Measurements from ENCODE around the gene PTEN. TPM values are rescaled to one million over a fixed set of nuclear protein-coding genes. Genes with fewer than 3 reads are reported as not detected.
A peak's percentile ranks its signal among the peaks of the same experiment; 100 is the strongest.
"Not testable (repeated sequence)": the region's sequence is repeated elsewhere in the genome, so short reads cannot be mapped to it uniquely, and the experiment has no call there.

PTEN gene
- polyA plus RNA-seq, 4 donors: 56.5 to 70.5 (median 64.1) TPM

GRCh38 chr10:87868277-87868676 is 4.9 kb downstream of the PTEN start:
- DNase-seq (ENCODE audit: low read depth in 4 of 4, low spot score in 3 of 4): peak in 1 of 4 donors; percentile 7

DNA sequence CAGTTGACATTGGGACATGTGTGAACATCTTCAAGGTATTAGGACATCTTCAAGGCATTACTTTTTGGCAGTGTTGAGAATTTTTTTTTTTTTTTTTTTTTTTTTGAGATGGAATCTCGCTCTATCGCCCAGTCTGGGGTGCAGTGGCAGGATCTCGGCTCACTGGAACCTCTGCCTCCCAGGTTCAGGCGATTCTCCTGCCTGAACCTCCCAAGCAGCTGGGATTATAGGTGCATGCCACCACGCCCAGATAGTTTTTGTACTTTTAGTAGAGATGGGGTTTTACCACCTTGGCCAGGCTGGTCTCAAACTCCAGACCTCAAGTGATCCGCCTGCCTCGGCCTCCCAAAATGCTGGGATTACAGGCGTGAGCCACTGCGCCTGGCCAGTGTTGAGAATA is 5.7 kb downstream of the PTEN start:
- not testable (repeated sequence) for DNase-seq (ENCODE audit: low read depth in 4 of 4, low spot score in 3 of 4)

- no peak for DNase-seq (ENCODE audit: low read depth in 4 of 4, low spot score in 3 of 4)
These were observed 6.5 kb downstream of the PTEN start for GRCh38 chr10:87869773-87870551.

- DNase-seq (ENCODE audit: low read depth in 4 of 4, low spot score in 3 of 4): no peak
These were observed 9.4 kb downstream of the PTEN start for GRCh38 chr10:87872828-87873227.

DNA sequence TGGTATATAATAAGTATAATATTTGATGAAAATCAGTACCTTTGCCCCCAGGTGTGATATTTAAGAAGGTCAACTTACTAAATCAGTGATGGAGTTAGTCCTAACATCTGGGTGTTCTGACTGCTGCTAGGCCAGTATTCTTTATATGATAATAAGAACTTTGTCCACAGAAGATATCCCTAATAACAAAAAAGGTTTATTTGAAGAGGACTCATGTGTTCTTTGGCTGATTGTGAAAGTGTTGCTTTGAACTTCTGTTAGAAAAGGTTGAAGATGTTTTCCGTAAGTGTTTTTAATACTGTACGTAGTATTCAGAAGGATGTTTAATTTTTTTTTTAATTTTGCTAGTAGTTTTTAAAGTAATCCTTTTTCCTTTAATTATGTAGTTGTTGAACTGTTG is 10.2 kb downstream of the PTEN start:
- no peak for DNase-seq (ENCODE audit: low read depth in 4 of 4, low spot score in 3 of 4)

GRCh38 chr10:87875929-87876571 is 12.6 kb downstream of the PTEN start:
- DNase-seq (ENCODE audit: low read depth in 4 of 4, low spot score in 3 of 4): no peak

DNA sequence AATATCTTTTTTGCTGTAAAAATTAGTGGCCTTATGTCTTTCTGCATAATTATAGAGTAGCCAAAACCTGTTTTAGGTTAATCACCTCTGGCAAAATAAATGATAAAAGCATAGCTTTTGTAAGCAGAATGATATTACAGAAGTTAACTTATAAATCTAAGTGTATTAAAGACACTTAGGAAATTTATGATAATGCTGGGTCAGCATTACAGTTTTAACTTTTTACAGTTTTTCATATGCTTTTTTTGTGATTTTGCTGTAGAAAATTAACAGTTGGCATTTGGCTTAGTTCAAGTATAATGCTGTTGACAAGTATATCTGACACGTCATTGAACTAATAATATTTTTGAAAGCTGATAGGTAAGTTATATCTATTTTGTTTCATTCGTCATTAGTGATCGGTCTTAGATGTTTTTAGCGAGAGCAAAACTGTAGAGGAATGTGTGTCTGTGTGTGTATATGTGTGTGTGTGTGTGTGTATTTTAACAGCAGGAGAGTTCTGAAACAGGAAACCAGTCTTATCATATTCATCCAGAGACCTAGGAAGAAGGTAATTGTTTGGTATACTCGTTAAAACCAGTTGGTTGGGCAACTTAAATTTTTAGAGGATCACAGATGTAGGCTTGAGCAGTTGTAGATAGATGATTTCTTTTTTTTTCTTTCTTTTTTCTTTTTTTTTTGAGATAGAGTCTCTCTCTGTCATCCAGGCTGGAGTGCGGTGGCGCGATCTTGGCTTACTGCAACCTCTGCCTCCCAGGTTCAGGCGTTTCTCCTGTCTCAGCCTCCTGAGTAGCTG is 15.4 kb downstream of the PTEN start:
- DNase-seq (ENCODE audit: low read depth in 4 of 4, low spot score in 3 of 4): no peak

- no peak for DNase-seq (ENCODE audit: low read depth in 4 of 4, low spot score in 3 of 4)
These were observed 16.9 kb downstream of the PTEN start for GRCh38 chr10:87880336-87880735.

DNA sequence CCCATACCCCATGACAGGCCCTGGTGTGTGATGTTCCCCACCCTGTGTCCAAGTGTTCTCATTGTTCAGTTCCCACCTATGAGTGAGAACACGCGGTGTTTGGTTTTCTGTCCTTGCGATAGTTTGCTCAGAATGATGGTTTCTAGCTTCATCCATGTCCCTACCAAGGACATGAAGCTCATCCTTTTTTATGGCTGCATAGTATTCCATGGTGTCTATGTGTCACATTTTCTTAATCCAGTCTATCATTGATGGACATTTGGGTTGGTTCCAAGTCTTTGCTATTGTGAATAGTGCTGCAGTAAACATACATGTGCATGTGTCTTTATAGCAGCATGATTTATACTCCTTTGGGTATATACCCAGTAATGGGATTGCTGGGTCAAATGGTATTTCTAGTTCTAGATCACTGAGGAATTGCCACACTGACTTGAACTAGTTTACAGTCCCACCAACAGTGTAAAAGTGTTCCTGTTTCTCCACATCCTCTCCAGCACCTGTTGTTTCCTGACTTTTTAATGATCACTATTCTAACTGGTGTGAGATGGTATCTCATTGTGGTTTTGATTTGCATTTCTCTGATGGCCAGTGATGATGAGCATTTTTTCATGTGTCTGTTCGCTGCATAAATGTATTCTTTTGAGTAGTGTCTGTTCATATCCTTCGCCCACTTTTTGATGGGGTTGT is 18.1 kb downstream of the PTEN start:
- DNase-seq (ENCODE audit: low read depth in 4 of 4, low spot score in 3 of 4): not testable (repeated sequence)

DNA sequence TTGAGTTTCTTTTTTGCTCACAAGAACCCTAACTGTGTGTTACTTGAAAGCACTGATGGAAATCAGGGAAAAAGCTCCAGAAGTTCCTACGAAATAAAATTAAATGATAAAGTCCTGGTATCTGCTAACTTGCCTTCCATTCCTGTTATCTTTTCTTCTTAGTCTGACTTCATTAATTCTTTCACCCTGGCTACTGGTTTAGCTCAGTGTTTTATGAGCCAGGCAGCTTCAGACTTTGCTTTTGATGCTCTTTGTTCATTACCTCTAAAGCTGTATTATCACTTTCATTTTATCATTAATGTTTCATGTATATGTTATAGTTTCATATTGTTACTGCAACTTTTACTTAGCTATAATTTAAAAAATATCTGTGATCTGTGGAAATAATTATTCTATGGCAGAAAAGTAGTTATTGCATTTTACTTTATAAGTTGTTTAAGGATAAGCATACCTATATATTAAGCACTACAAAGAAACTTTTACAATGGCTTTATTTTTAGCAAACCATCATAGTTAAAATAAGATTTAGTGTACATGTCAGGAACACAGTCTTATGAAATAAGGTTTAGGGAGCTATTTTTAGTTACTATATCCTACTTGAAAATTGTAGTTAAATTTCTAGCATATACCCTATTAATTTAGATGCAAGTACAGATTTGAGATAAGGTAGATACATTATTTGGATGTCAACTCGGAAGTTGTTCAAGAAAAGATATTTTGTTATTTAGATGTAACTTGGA is 19.3 kb downstream of the PTEN start:
- DNase-seq (ENCODE audit: low read depth in 4 of 4, low spot score in 3 of 4): no peak

DNA sequence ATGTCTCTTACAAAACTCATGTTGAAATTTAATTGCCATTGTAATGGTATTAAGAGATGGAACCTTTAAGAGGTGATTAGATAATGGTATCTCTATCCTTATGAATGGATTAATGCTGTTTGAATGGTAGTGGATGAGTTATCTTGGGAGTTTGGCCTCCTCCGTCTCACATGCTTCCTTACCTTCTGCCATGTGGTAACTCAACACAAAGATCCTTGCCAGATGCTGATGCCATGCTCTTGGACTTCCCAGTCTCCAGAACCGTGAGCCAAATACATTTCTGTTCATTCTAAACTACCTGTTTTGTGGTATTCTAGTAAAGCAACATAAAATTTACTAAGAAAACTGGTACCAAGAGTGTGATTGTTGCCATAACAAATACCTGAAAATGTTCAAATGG is 23.2 kb downstream of the PTEN start:
- no peak for DNase-seq (ENCODE audit: low read depth in 4 of 4, low spot score in 3 of 4)

DNA sequence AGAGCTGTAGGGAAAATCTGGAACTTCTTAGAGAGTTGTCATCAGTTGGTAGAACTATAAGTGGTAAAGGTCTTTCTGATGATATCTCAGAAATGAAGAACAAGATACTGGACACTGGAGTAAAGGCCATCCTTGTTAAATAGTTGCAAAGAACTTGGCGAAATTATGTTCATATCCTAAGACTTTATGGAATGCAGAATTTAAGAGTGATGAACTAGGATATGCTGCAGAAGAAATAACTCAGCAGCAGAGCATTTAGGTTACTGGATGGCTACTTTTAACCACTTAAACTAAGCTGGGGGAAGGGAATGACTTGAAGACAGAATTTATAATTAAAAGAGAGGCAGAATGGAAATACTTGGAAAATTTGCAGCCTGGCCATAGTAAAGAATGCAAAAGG is 23.7 kb downstream of the PTEN start:
- no peak for DNase-seq (ENCODE audit: low read depth in 4 of 4, low spot score in 3 of 4)

DNA sequence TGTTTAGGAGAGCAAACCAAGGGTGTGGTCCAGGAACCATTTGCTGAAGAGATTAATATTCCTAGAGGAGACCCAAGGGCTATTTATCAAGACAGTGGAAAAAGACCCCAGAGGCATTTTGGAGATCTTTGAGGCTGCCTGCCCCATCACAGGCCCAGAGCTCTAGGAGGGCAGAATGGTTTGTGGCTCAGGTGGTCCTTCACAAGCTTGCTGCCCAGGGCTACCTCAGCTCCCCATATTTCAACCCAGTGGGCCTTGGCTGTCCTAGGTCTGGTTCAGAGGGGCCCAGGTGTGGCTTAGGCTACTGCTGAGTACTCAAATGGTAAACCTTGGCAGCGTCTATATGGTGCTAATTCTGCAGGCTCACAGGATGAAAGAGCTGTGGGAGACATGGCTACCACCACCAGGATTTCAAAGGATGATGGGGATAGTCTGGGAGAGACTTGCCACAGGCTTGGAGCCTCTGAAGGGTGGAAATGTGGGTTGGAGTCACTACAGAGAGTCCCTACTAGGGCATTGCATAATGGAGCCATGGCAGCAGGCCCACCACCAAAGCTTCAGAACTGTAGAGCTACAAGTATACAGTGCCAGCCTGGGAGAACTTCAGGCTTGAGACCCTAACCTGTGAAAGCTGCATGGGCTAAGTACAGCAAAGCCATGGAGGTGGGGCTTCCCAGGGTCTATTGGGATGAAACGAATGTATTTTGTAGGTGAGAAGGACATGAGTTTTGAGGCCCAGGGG is 24.3 kb downstream of the PTEN start:
- DNase-seq (ENCODE audit: low read depth in 4 of 4, low spot score in 3 of 4): no peak

DNA sequence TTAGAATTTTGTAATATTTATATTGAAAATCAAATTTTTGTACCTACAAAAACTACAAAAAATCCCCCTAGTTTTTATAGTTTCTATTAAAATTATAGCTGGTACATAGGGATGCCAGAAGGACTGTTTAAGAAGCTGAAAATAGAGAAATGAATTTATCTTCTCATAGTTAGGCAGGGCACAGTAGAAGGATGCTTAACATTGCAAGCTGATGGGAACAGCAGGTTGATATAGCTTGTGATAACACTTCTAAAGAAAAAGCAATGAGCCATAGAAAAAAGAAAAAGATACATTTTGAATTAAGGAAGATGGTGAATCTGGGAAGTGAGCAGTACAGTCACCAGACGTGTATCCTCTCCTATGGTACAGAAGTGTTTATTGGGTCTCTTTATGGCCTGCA is 32.0 kb downstream of the PTEN start:
- no peak for DNase-seq (ENCODE audit: low read depth in 4 of 4, low spot score in 3 of 4)

DNA sequence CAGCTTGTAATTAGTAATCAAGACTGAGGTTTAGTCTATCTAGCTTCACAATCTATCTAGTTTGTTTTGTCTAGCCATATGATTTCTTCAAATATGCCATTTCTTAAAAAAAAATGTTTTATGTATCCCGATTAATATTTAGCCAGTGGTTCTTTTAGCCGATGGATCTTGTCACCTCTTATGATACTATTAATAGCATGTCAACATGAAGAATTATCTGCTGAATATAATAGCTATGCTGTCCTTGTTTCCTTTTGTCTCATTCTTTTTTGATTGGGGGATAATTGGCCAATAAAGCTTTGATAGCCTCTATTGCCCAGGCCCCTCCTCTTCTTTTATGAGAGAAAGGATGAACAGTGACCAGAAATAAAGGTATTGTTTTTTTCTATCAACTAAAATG is 32.8 kb downstream of the PTEN start:
- DNase-seq (ENCODE audit: low read depth in 4 of 4, low spot score in 3 of 4): no peak

DNA sequence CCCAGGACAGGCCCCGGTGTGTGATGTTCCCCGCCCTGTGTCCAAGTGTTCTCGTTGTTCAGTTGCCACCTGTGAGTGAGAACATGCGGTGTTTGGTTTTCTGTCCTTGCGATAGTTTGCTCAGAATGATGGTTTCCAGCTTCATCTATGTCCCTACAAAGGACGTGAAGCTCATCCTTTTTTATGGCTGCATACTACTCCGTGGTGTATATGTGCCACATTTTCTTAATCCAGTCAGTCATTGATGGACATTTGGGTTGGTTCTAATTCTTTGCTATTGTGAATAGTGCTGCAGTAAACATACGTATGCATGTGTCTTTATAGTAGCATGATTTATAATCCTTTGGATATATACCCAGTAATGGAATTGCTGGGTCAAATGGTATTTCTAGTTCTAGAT is 34.5 kb downstream of the PTEN start:
- DNase-seq (ENCODE audit: low read depth in 4 of 4, low spot score in 3 of 4): not testable (repeated sequence)

GRCh38 chr10:87903396-87903795 is 40.0 kb downstream of the PTEN start:
- not testable (repeated sequence) for DNase-seq (ENCODE audit: low read depth in 4 of 4, low spot score in 3 of 4)

- peak in 1 of 4 donors; percentile 15 for DNase-seq (ENCODE audit: low read depth in 4 of 4, low spot score in 3 of 4)
These were observed 49.9 kb downstream of the PTEN start for GRCh38 chr10:87913156-87913921.

GRCh38 chr10:87915406-87915805 is 52.0 kb downstream of the PTEN start:
- no peak for DNase-seq (ENCODE audit: low read depth in 4 of 4, low spot score in 3 of 4)
